Urinary bladder (tissue), 4 donors: ENCODE measurements around the gene TBC1D22A. TPM values are rescaled to one million over a fixed set of nuclear protein-coding genes. Genes with fewer than 3 reads are reported as not detected.
"Not testable (repeated sequence)": the region's sequence is repeated elsewhere in the genome, so short reads cannot be mapped to it uniquely, and the experiment has no call there.

Experiments used
- DNase-seq: peaks from one replicate; pipeline ENCODE4 v3.0.0-alpha.2; 2015; ENCODE audit errors: extremely low spot score
- H3K27ac ChIP-seq: one replicate; pipeline ENCODE4 v1.5.1; 2013; ENCODE audit warnings: low read depth, mild to moderate bottlenecking, moderate library complexity
- H3K36me3 ChIP-seq: one replicate; pipeline ENCODE4 v1.6.1; 2013; ENCODE audit warnings: mild to moderate bottlenecking, moderate library complexity; ENCODE audit not compliant: insufficient read depth
- H3K4me1 ChIP-seq: one replicate; pipeline ENCODE4 v1.6.1; 2013; ENCODE audit warnings: mild to moderate bottlenecking, moderate library complexity; ENCODE audit not compliant: insufficient read depth
- H3K4me3 ChIP-seq: one replicate; pipeline ENCODE4 v1.5.1; 2013; ENCODE audit warnings: low read depth, low read length
- WGBS: extraction: QIAGEN DNeasy Blood & Tissue Kit; methylation state at CpG from one replicate; pipeline ENCODE4 v1.1.7; 2013; 5-methylcytosine and 5-hydroxymethylcytosine counted together
- polyA plus RNA-seq: library from polyadenylated mRNA; stranded (reverse); fragments of 200-250 nt; gene quantifications from one replicate; pipeline ENCODE4 v1.2.3, GENCODE V29; 2013
- total RNA-seq: library from RNA; depleted of rRNA; stranded (reverse); fragments of >200 nt; gene quantifications from one replicate; pipeline ENCODE4 v1.2.3, GENCODE V29; 2014
- donor health status: healthy with polysubstance abuse.
- donor health status: healthy.

TBC1D22A gene
- total and polyA plus RNA-seq, 2 donors: 7.7 to 19.1 TPM

DNA sequence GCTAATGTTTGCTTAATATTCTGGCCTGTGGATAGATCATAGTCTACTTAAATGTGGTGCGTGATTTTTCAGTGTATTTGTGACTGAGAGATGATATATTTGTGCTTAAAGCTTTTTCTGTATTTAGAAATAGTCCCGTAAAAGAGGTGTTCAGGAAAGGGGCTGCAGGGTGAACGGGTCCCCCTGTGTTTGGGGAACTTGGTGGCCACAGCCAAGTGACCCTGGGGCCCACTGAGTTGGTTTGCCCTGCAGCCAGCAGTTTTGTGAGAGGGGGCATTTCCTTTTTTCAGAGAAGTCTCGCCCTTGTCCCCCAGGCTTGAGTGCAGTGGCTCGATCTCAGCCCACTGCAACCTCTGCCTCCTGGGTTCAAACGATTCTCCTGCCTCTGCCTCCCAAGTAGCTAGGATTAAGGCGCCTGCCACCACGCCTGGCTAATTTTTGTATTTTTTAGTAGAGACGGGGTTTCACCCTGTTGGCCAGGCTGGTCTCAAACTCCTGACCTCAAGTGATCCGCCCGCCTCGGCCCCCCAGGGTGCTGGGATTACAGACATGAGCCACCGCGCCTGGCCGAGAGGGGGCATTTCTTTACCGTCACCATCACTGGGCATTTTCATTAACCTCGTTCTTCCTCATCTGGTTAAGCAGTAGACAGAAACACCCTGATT lies 287.4 kb downstream of the TBC1D22A start:
- not testable (repeated sequence) for H3K4me1 ChIP-seq, DNase-seq, H3K4me3 ChIP-seq, H3K36me3 ChIP-seq, H3K27ac ChIP-seq
- 94% methylated on average over 17 of the region's 17 CpGs for WGBS

DNA sequence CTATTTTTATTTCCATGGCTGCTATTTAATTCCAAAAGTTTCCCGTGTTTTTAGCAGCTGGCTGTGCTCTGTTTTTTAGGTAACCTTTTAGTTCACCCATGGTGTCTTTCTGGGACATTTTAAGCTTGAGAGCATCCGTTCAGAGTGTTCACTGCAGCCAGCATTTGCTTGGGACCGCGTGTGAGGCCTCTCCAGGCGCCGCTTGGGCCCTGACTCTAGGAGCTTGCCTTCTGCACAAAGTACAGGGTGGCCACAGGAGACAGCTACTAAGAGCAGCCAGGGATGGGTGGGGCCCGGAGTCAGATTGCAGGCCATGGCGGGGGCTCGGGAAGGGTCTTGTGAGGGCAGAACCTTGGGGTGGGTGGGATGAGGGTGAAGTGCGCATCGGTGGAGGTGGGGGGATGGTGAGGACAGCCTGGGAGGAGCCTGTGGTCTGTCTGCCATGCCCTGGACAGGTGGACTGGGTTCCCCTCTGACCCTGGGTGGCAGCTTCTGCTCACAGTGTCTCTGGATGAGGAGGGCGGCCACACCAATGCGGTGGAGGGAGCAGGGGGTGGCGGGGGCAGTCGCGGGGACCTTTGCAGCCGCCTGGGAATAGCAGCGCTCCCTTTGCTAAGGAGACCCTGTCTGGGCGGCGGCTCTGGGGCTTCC lies 288.1 kb downstream of the TBC1D22A start:
- no peak for DNase-seq
- no peaks in the 10 kb centered on the region for H3K4me1 ChIP-seq

DNA sequence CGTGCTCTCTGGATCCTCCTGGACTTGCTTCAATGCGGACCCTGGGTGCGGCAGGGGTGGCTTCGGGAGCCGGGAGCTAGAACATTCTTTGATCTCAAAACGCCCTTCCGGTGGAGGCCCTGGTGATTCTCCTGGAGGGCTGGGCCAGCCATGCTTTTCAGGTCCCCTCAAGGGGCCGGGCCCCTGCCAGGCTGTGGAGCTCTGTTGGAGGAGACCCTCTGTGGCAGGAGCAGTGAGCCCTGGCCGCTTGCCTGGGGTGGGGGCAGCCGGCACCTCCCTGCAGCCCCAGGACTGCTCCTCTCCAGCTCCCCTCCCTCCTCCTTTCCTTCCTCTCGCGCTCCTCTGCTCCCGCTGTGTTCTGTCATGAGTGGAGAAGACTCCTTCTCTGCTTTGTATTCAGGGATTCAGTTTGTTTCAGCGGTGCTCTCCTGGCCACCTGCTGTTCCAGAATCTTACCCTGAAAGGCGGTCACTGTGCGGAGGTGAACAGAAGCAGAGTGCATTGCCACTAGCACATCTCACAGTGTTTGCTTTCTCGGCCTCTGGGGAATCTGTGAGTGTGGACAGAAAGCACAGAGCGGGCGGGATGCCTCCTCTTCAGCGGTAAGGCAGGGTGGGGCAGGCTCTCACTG lies 289.1 kb downstream of the TBC1D22A start:
- DNase-seq: no peak
- no peak overlapping the region for H3K27ac ChIP-seq
- 85% methylated on average over 20 of the region's 20 CpGs for WGBS
- no peaks in the 10 kb centered on the region for H3K4me1 ChIP-seq
- H3K4me3 ChIP-seq: no peak overlapping the region
- no peaks in the 10 kb centered on the region for H3K36me3 ChIP-seq

More for the DNA sequence above, 288.1 kb downstream of the TBC1D22A start:
- H3K4me3 ChIP-seq: no peak overlapping the region
- no peaks in the 10 kb centered on the region for H3K36me3 ChIP-seq
- H3K27ac ChIP-seq: no peak overlapping the region
- WGBS: 87% methylated on average over 20 of the region's 20 CpGs

DNA sequence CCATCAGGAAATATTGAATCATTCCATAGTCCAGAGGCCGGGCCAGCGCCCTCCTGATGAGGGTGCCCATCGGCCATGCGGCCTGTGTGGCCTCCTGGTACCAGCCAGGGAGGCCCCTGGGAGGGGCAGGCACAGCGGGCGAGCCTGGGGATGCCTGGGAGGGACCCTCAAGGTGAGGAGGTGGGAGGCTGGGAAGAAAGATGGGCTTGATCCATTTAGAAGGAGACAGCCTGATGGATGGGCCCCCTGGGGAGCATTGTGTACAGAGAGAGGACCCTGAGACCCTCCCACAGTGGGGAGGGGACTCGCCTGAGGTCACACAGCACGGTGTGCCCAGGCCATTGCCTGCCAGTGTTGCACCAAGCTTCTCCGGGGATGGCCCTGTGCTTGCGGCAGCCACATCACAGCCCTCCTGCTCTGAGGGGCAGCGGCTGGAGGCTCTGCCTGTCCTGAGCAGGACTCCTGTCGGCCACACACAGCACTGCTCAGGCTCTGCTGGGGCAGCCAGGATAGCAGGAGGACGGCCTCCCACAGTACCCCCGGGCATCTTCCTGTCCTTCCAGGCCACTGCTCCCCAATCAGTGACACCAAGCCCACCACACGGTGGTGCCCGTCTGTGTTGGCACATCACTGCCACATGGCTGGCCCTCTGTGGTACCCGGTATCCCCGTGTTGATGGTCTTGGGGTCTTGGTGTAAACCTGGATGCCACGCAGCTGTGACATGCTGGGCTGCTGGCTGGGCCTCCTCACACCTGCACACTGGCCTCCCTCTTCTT lies 290.0 kb downstream of the TBC1D22A start:
- Histone ChIP-seq H3K27ac (no peak overlapping the region), H3K36me3 (no peaks in the 10 kb centered on the region), H3K4me3 (no peak overlapping the region), H3K4me1 (no peaks in the 10 kb centered on the region)
- DNase-seq: no peak
- 97% methylated on average over 19 of the region's 19 CpGs for WGBS

DNA sequence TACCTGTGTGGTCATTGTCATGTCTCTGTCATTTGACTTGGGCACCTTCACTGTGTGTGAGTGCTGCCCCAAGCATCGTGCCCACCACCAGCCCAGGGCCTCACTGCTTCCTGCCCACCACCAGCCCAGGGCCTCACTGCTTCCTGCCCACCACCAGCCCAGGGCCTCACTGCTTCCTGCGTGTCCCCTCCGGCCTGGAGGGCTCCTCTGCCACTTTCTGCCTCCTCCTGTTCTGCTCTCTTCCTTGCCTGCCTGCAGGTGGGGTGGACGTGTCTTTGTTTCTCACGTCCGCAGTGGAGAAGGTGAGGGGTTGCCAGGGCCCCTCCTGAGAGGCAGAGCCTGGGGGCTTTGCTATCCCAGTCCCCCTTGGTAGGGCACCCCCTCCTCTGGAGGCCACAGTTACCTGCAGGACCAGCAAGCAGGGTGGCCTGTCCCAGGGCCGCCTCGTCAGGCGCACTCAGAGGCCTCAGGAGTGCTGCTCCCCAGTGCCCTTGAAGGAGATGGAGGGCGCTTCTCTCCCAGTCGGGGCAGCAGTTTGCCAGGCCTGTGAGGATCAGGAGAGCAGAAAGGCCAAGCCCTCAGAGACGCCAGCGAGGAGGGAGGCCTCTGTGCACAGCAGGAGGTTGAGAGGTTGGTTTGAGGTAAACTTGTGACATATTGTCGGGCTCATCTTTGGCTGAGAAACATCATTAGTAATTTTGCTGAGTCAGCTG lies 290.7 kb downstream of the TBC1D22A start:
- 83% methylated on average over 14 of the region's 14 CpGs for WGBS
- no peak for DNase-seq
- Histone ChIP-seq H3K36me3 (no peaks in the 10 kb centered on the region), H3K4me3 (no peak overlapping the region), H3K27ac (no peak overlapping the region), H3K4me1 (no peaks in the 10 kb centered on the region)

DNA sequence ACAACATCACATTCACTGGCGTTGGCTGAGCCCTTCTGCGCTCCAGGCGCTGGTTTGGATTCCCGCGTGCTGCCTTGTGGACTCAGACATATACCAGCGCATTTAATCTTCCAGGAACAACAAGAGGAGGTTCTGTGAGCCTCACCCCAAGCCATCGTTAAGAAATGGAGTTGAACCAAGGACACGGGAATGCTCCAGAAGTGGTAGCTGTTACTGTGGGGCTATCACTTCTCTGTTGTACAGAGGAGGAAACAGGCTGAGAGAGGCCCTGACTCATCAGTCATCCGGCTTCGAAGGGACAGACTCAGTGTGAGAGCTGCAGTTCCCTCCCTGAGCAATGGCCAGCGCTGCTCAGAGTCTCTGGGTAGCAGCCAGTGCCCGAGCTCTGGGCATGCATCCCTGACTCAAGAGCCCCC lies 291.3 kb downstream of the TBC1D22A start:
- H3K27ac ChIP-seq: no peak overlapping the region
- 90% methylated on average over 12 of the region's 12 CpGs for WGBS
- no peaks in the 10 kb centered on the region for H3K4me1 ChIP-seq
- DNase-seq: no peak
- no peaks in the 10 kb centered on the region for H3K36me3 ChIP-seq
- no peak overlapping the region for H3K4me3 ChIP-seq

DNA sequence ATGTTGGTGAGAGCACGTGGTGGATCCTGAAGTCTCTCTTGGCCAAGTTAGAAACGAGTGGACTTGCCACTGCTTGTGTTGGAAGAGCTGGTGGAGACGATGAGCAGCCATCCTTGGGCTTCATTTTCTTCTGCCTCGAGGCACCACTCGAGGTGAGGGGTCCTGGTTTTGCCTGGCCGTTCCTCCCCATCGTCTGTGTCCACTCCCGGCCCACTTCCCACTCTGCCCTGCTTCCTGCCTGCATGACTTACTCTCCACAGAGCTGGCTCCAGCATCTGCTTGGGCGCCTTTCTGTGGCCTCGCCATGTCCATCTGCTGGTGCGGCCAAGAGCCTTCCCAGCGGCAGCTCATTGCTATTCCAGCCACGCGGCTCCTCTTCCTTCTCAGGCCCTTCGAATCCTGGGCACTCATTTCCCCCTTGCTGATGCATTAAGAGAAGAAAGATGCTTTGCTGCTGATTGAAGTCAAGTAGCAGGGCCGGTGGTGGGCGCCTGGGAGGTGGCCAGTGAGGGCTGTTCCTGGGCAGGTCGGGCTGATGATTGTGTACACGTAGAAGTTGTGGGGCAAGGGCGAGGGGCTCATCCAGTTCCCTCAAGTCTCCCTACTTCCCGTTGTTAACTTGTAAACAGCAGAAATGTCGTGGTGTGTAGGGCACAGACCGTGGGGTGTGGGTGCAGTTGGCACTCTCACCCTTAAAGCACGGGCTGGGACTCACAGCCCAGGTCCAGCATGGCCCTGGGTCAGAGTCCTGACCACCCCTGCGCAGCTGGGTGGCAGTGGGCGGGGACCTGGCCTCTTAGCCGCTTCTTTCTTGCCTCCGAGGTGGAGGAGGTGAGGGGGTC lies 292.0 kb downstream of the TBC1D22A start:
- H3K27ac ChIP-seq: no peak overlapping the region
- no peak for DNase-seq
- H3K4me1 ChIP-seq: no peaks in the 10 kb centered on the region
- no peak overlapping the region for H3K4me3 ChIP-seq
- H3K36me3 ChIP-seq: no peaks in the 10 kb centered on the region
- WGBS: 95% methylated on average over 28 of the region's 28 CpGs

DNA sequence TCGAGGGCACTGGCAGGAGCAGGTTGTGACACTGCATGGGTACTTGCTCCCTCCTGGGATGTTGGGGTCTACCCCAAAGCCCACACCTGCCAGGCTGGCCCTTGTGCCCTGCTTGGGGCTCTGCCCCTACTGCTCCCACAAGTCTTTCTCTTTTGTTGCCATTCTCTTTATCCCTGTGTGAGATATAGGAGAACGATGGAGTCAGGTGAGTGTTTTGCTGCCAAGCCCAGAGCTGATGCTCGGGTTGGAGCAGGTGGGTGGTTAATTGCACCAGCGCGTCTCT lies 292.6 kb downstream of the TBC1D22A start:
- no peak for DNase-seq
- 98% methylated on average over 5 of the region's 5 CpGs for WGBS
- H3K4me3 ChIP-seq: no peak overlapping the region
- H3K4me1 ChIP-seq: no peaks in the 10 kb centered on the region
- no peak overlapping the region for H3K27ac ChIP-seq
- no peaks in the 10 kb centered on the region for H3K36me3 ChIP-seq

DNA sequence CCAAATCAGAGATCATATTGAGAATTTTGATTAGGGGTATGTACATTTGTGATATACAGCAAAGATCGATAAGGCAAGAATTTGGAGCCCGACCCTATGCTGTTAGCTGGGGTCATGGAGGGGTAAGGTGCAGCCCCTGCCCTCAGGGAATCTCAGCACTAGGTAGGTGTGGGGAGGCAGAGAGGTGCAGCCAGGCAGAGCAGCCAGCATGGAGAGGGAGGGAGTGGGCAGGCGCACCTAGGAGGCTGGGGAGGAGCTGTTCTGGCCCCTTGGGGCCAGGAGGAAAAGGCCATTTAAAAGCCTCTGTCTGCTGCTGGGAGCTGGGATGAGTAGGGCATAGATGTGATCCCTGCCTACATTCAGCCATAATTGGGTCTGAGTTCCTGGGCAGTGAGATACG lies 293.0 kb downstream of the TBC1D22A start:
- WGBS: 95% methylated on average over 4 of the region's 4 CpGs

DNA sequence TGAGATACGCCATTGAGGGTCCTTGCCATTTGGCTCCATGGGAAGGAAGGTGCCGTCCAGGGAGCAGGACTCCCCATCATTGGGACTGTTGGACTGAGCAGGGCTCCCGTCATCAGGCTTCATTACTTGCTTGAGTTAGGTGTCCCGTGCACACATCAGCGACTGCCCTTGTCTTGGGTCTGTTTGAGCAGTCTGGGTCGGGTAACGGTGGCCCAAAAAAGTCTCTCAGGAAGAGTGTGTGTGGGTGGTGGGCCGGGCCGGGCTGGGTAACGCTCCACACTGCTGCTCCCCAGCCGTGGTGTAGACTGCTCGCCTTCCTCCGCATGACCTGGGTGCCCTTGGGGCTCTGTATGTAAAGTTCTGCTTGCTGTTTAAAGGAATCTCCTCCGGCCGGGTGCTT lies 293.5 kb downstream of the TBC1D22A start:
- DNase-seq: no peak
- WGBS: 90% methylated on average over 15 of the region's 15 CpGs
- Histone ChIP-seq H3K4me3 (no peak overlapping the region), H3K36me3 (peaks cover 2% of the 10 kb centered on the region), H3K27ac (no peak overlapping the region), H3K4me1 (no peaks in the 10 kb centered on the region)

More for the DNA sequence above, 293.0 kb downstream of the TBC1D22A start:
- Histone ChIP-seq H3K27ac (no peak overlapping the region), H3K36me3 (no peaks in the 10 kb centered on the region), H3K4me3 (no peak overlapping the region), H3K4me1 (no peaks in the 10 kb centered on the region)
- DNase-seq: no peak

DNA sequence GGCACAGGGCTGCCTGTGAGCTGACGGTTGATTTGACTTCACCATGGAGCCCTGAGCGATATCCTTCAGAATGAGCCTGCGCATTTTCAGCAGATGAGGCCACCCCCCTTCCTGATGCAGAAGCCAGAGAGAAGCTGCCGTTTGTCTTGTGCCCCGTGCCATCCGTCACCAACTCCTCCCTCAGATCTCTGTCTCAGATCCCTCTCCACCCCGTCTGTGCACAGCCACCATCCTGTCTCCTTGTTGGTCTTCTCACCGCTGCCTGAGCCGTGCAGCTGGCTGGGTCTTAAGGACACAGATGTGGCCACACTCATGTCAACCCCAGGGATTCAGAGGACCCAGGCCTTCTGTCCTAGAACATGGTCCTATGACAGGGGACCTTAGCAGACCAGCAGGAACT lies 293.9 kb downstream of the TBC1D22A start:
- no peaks in the 10 kb centered on the region for H3K4me1 ChIP-seq
- H3K4me3 ChIP-seq: no peak overlapping the region
- WGBS: 94% methylated on average over 9 of the region's 9 CpGs
- no peak for DNase-seq
- no peak overlapping the region for H3K27ac ChIP-seq
- peaks cover 2% of the 10 kb centered on the region for H3K36me3 ChIP-seq

DNA sequence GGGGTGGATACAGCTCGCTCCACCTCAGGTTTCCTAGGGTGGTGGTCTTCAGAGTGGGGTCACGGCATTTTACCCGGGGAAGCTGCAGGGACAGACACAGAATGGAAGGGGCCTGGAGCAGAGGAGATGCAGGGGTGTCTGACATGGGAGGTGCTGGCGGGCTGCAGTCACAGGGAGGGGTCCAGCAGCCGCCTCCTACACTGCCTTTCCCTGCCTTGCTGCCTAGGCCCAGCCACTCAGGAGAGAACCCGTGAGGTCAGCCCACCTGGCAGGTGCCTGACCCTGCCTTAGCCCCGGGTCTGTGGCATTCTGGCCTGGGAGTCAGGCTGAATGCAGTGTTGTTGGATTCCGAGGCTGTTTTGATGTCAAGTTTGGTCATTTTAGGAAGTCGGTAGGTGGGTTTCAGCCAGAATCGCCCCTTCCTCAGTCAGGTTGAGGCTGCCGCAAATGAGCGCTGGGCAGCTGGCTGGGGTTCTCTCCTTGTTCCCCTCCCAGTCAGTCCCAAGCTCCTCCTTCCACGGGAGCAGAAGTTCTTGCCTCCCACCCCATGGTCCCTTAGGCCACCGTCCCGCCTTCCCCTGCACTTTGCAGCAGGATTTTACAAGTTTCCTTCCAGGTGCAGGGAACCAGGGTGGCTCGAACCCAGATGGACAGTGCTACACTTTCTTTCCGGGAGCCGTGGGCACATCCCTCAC lies 294.5 kb downstream of the TBC1D22A start:
- no peak overlapping the region for H3K27ac ChIP-seq
- H3K4me1 ChIP-seq: no peaks in the 10 kb centered on the region
- WGBS: 97% methylated on average over 18 of the region's 18 CpGs
- DNase-seq: no peak
- peaks cover 2% of the 10 kb centered on the region for H3K36me3 ChIP-seq
- H3K4me3 ChIP-seq: no peak overlapping the region
